ENCODE data around the gene TMEM123. TPM values are rescaled to one million over a fixed set of nuclear protein-coding genes. Genes with fewer than 3 reads are reported as not detected.

TMEM123 gene
- total RNA-seq, 2 experiments from 2014 or later = 288 to 307 TPM

- Histone ChIP-seq H3K27me3 (ENCODE audit: control insufficient read depth in 1 of 2, insufficient read depth in 2 of 2, low read length in 2 of 2) (no peaks in the 10 kb centered on the region), H3K4me3 (ENCODE audit: low read length) (no peak overlapping the region), H3K36me3 (ENCODE audit: insufficient read depth, low read length) (no peaks in the 10 kb centered on the region), H3K9me3 (ENCODE audit: control insufficient read depth in 1 of 2, insufficient read depth in 1 of 2, low read length in 2 of 2) (no peaks in the 10 kb centered on the region), H3K4me1 (ENCODE audit: insufficient read depth, low read length) (no peaks in the 10 kb centered on the region), H3K27ac (ENCODE audit: low read depth in 1 of 2, low read length in 2 of 2) (no peak overlapping the region)
- H3K27me3 Mint-ChIP-seq = no peaks in the 10 kb centered on the region
- DNase-seq = no peak
- no peak overlapping the region for H3K4me3 Mint-ChIP-seq
- H3K27ac Mint-ChIP-seq = no peak overlapping the region
- no peaks in the 10 kb centered on the region for H3K4me1 Mint-ChIP-seq (ENCODE audit: low read depth)
- ChIA-PET CTCF (no interaction called here), POLR2A (no interaction called here)
- TF ChIP-seq, protein P1, sequence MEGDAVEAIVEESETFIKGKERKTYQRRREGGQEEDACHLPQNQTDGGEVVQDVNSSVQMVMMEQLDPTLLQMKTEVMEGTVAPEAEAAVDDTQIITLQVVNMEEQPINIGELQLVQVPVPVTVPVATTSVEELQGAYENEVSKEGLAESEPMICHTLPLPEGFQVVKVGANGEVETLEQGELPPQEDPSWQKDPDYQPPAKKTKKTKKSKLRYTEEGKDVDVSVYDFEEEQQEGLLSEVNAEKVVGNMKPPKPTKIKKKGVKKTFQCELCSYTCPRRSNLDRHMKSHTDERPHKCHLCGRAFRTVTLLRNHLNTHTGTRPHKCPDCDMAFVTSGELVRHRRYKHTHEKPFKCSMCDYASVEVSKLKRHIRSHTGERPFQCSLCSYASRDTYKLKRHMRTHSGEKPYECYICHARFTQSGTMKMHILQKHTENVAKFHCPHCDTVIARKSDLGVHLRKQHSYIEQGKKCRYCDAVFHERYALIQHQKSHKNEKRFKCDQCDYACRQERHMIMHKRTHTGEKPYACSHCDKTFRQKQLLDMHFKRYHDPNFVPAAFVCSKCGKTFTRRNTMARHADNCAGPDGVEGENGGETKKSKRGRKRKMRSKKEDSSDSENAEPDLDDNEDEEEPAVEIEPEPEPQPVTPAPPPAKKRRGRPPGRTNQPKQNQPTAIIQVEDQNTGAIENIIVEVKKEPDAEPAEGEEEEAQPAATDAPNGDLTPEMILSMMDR (IDR thresholded peaks at IDR 0.05) = no peak
- H3K9me3 Mint-ChIP-seq = no peaks in the 10 kb centered on the region
- intact Hi-C loops (cut with DNase I, micrococcal nuclease) = no loop called here
- no peak for ATAC-seq (ENCODE audit: poor library complexity)
- H3K36me3 Mint-ChIP-seq (ENCODE audit: low read depth) = no peaks in the 10 kb centered on the region
These were observed 36.9 kb upstream of the TMEM123 start for GRCh38 chr11:102489186-102490145.

DNA sequence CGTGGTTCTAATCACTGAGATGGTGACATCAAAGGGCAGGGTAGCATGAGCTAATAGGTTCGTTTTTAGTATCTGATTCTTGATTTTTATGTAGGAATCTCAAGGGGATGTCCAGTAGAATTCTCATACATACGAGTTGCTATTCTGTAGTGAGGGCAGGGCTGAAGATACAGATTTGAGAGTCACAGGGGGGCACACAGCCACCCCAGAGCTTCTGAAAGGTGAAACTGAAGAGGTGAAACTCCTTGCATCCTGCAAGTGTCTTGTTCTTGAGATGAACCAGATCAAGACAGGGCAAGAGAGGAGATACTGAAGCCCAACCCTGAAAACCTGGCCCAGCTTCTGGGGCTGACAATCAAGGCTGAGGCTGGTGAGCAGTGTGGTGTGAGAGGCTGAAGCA is 35.6 kb upstream of the TMEM123 start:
- Mint-ChIP-seq H3K4me3 (no peak overlapping the region), H3K9me3 (no peaks in the 10 kb centered on the region), H3K27me3 (no peaks in the 10 kb centered on the region), H3K36me3 (ENCODE audit: low read depth) (no peaks in the 10 kb centered on the region), H3K27ac (no peak overlapping the region), H3K4me1 (ENCODE audit: low read depth) (no peaks in the 10 kb centered on the region)
- intact Hi-C loops (cut with DNase I, micrococcal nuclease) = no loop called here
- ChIA-PET POLR2A (interaction anchor here (0.9 kb wide), 1 partner anchor 36 kb away, joined by 3 read pairs; no protein-coding TSS in a partner anchor), CTCF (interaction anchor here (1.1 kb wide), 1 partner anchor 37 kb away, joined by 3 read pairs; no protein-coding TSS in a partner anchor)
- Histone ChIP-seq H3K4me1 (ENCODE audit: insufficient read depth, low read length) (no peaks in the 10 kb centered on the region), H3K4me3 (ENCODE audit: low read length) (no peak overlapping the region), H3K9me3 (ENCODE audit: control insufficient read depth in 1 of 2, insufficient read depth in 1 of 2, low read length in 2 of 2) (no peaks in the 10 kb centered on the region), H3K27ac (ENCODE audit: low read depth in 1 of 2, low read length in 2 of 2) (no peak overlapping the region), H3K36me3 (ENCODE audit: insufficient read depth, low read length) (no peaks in the 10 kb centered on the region), H3K27me3 (ENCODE audit: control insufficient read depth in 1 of 2, insufficient read depth in 2 of 2, low read length in 2 of 2) (no peaks in the 10 kb centered on the region)
- no peak for ATAC-seq (ENCODE audit: poor library complexity)
- TF ChIP-seq, protein P1 (IDR thresholded peaks at IDR 0.05) = no peak
- no peak for DNase-seq

DNA sequence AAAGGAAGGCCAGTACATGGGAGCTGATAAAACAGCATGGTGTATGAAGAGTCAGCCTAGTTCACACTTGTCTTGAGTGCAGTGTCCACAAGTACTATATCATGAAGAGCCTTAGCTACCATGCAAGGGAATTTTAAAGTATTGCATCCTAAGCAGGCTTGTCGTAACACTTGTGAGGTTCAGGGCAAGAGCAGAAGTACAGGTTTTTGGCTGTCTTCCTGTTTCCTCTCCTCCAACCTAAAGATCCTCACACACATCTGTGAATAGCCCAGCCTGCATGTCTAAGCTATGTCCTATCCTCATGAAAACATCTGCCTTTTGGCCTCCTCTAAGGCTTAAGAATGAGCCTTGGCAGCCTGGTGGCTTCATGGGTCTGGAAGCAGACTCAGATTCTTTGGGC is 34.6 kb upstream of the TMEM123 start:
- H3K27ac Mint-ChIP-seq = no peak overlapping the region
- no peaks in the 10 kb centered on the region for H3K27me3 Mint-ChIP-seq
- no peak for ATAC-seq (ENCODE audit: poor library complexity)
- no peaks in the 10 kb centered on the region for H3K4me1 Mint-ChIP-seq (ENCODE audit: low read depth)
- Histone ChIP-seq H3K27me3 (ENCODE audit: control insufficient read depth in 1 of 2, insufficient read depth in 2 of 2, low read length in 2 of 2) (no peaks in the 10 kb centered on the region), H3K4me1 (ENCODE audit: insufficient read depth, low read length) (no peaks in the 10 kb centered on the region), H3K27ac (ENCODE audit: low read depth in 1 of 2, low read length in 2 of 2) (no peak overlapping the region), H3K9me3 (ENCODE audit: control insufficient read depth in 1 of 2, insufficient read depth in 1 of 2, low read length in 2 of 2) (no peaks in the 10 kb centered on the region), H3K36me3 (ENCODE audit: insufficient read depth, low read length) (no peaks in the 10 kb centered on the region), H3K4me3 (ENCODE audit: low read length) (no peak overlapping the region)
- no peaks in the 10 kb centered on the region for H3K36me3 Mint-ChIP-seq (ENCODE audit: low read depth)
- H3K9me3 Mint-ChIP-seq = no peaks in the 10 kb centered on the region
- intact Hi-C loops (cut with DNase I, micrococcal nuclease) = no loop called here
- no peak for DNase-seq
- H3K4me3 Mint-ChIP-seq = no peak overlapping the region
- CTCF ChIA-PET = interaction anchor here (1.1 to 1.7 kb wide), 3 partner anchors 11 to 36 kb away, joined by 3 read pairs; no protein-coding TSS in a partner anchor
- TF ChIP-seq, protein P1 (IDR thresholded peaks at IDR 0.05) = no peak
- POLR2A ChIA-PET = interaction anchor here (1.4 kb wide), 1 partner anchor 10 kb away, joined by 3 read pairs; no protein-coding TSS in a partner anchor
